Measurements from ENCODE around the gene NFX1.
"Not testable (repeated sequence)": the region's sequence is repeated elsewhere in the genome, so short reads cannot be mapped to it uniquely, and the experiment has no call there.

DNA sequence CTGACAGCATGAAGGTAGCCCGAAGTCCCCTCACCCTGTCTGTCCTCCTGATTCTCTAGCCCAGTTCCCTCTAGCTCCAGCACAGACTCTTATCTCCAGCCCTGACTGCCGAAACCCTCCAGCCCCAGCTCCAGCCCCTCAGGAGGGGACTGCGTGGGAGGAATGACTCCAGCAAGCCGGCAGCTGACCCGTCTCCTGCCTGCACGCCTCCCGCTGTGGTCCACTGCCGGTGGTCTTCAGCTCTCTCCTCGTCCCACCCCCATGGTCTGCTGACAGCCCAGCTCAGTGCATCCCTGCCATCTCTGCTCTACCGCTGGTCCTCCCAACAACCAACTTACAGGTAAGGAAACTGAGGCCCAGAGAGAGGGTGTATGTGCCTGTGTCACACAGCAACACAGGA is 111.5 kb downstream of the NFX1 start:
- not testable (repeated sequence) for TF ChIP-seq FOXP2 (optimal IDR thresholded peaks at IDR 0.05; ENCODE audit: control extremely low read depth, extremely low read length, insufficient read depth); EZH2 (IDR thresholded peaks at IDR 0.05)
